ENCODE data around the gene KLK13. TPM values are rescaled to one million over a fixed set of nuclear protein-coding genes. Genes with fewer than 3 reads are reported as not detected.

KLK13 gene
- polyA plus RNA-seq, 1 of the 3 experiments (the other 2 are of a cell fraction) = not detected

DNA sequence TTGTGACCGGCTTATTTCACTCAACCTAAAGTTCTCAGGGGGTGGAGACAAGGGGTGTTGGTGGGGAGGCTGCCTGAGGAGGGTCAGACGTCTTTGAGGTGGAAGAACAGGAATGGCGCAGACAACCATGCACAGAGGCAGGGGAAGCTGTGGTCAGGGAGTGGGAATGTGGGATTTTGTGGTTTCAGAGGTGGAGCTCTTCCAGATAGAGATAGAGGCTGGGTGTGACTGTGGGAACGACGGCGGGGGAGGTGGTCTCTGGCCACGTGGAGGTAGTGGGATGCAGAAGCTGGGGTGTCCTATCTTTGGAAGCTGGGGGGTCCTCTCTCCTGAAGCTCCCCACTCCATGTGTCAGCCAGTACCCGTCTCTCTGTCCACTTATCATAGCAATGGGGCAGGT, 25.6 kb upstream of the KLK13 start:
- Histone ChIP-seq H4K20me1 (ENCODE audit: insufficient read depth) (no peaks in the 10 kb centered on the region), H3K4me2 (no peak overlapping the region), H3K9me3 (no peaks in the 10 kb centered on the region), H3K79me2 (ENCODE audit: insufficient read depth) (no peaks in the 10 kb centered on the region), H3F3A (replicated peaks; ENCODE audit: insufficient read depth) (no peaks in the 10 kb centered on the region), H3K36me3 (replicated peaks in 1 of 2; ENCODE audit: control insufficient read depth in 1 of 2, insufficient read depth in 2 of 2, low read length in 1 of 2) (no peaks in the 10 kb centered on the region), H2AFZ (ENCODE audit: low read depth) (no peak overlapping the region), H3K9me2 (no peaks in the 10 kb centered on the region), H3K27me3 (ENCODE audit: insufficient read depth) (no peaks in the 10 kb centered on the region), H3K27ac (ENCODE audit: low read depth in 2 of 2, low read length in 1 of 2) (no peak overlapping the region), H3K4me3 (ENCODE audit: low read depth in 2 of 2, low read length in 1 of 2) (no peak overlapping the region), H3K9ac (no peak overlapping the region), H3K4me1 (ENCODE audit: control insufficient read depth in 1 of 2, insufficient read depth in 2 of 2, low read depth in 1 of 2, low read length in 1 of 2) (no peaks in the 10 kb centered on the region; a peak in 1 of 4 replicates)
- WGBS (ENCODE audit: low lambda C conversion rate) = 49% methylated on average over 7 of the region's 8 CpGs
- POLR2A ChIA-PET = no interaction called here
- CTCF ChIA-PET = no interaction called here
- TF ChIP-seq, protein P1, sequence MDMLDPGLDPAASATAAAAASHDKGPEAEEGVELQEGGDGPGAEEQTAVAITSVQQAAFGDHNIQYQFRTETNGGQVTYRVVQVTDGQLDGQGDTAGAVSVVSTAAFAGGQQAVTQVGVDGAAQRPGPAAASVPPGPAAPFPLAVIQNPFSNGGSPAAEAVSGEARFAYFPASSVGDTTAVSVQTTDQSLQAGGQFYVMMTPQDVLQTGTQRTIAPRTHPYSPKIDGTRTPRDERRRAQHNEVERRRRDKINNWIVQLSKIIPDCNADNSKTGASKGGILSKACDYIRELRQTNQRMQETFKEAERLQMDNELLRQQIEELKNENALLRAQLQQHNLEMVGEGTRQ (IDR thresholded peaks at IDR 0.05; ENCODE audit: borderline replicate concordance, low read depth, low read length) = no peak
- no peak for TF ChIP-seq NFIC (IDR thresholded peaks at IDR 0.05; ENCODE audit: borderline replicate concordance)
- TF ChIP-seq, protein P2, sequence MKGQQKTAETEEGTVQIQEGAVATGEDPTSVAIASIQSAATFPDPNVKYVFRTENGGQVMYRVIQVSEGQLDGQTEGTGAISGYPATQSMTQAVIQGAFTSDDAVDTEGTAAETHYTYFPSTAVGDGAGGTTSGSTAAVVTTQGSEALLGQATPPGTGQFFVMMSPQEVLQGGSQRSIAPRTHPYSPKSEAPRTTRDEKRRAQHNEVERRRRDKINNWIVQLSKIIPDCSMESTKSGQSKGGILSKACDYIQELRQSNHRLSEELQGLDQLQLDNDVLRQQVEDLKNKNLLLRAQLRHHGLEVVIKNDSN (IDR thresholded peaks at IDR 0.05; ENCODE audit: borderline replicate concordance, low read depth) = no peak
- TF ChIP-seq EZH2phosphoT487 (IDR thresholded peaks at IDR 0.05; ENCODE audit: borderline replicate concordance, low read depth) = no peak
- TF ChIP-seq MEF2A (IDR thresholded peaks at IDR 0.05; ENCODE audit: borderline replicate concordance, low read depth) = no peak
- no peak for DNase-seq

DNA sequence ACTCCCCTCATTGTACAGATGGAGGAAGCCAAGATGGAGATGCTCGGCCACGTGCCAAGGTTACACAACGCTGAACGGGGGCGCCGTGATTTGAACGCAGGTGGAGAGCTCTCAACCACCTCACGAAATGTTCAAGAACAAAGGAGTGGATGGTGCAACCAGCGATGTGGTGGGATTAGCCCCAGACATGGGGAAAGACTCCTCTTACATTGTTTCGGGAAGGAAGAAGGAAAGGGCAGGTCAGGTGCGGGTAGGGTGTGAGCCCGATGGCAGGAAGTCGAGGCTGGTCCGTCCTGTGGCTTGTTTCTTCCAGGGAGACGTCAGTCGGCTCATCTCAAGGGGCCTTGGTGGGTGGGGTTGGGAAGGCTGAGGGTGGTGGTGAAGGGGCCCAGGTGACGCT, 24.9 kb upstream of the KLK13 start:
- H2AFZ ChIP-seq (ENCODE audit: low read depth) = no peak overlapping the region
- H3K4me2 ChIP-seq = no peak overlapping the region
- no peaks in the 10 kb centered on the region for H4K20me1 ChIP-seq (ENCODE audit: insufficient read depth)
- H3K4me1 ChIP-seq (ENCODE audit: control insufficient read depth in 1 of 2, insufficient read depth in 2 of 2, low read depth in 1 of 2, low read length in 1 of 2) = no peaks in the 10 kb centered on the region
- no peak for DNase-seq
- no peaks in the 10 kb centered on the region for H3K36me3 ChIP-seq (replicated peaks in 1 of 2; ENCODE audit: control insufficient read depth in 1 of 2, insufficient read depth in 2 of 2, low read length in 1 of 2)
- no peak overlapping the region for H3K27ac ChIP-seq (ENCODE audit: low read depth in 2 of 2, low read length in 1 of 2)
- no peaks in the 10 kb centered on the region for H3K27me3 ChIP-seq (ENCODE audit: insufficient read depth)
- CTCF ChIA-PET = no interaction called here
- POLR2A ChIA-PET = no interaction called here
- H3K9ac ChIP-seq = no peak overlapping the region
- H3F3A ChIP-seq (replicated peaks; ENCODE audit: insufficient read depth) = no peaks in the 10 kb centered on the region
- H3K79me2 ChIP-seq (ENCODE audit: insufficient read depth) = no peaks in the 10 kb centered on the region
- H3K4me3 ChIP-seq (ENCODE audit: low read depth in 2 of 2, low read length in 1 of 2) = no peak overlapping the region
- TF ChIP-seq POLR2AphosphoS5 (IDR thresholded peaks at IDR 0.05; ENCODE audit: low read depth, low read length) (no peak), SMC3 (IDR thresholded peaks at IDR 0.05; ENCODE audit: low read depth, low read length) (no peak), RXRA (IDR thresholded peaks at IDR 0.05; ENCODE audit: borderline replicate concordance, low read depth) (no peak), NRF1 (IDR thresholded peaks at IDR 0.05; ENCODE audit: low read depth, low read length) (no peak), NFIC (IDR thresholded peaks at IDR 0.05; ENCODE audit: borderline replicate concordance) (no peak), ELF1 (IDR thresholded peaks at IDR 0.05) (no peak), JUND (IDR thresholded peaks at IDR 0.05) (no peak), FOXM1 (IDR thresholded peaks at IDR 0.05; ENCODE audit: low read depth) (no peak), FOXJ3 (CRISPR knock-in tag; IDR thresholded peaks at IDR 0.05) (no peak), YY1 (IDR thresholded peaks at IDR 0.05; ENCODE audit: low read depth) (no peak), TEAD4 (IDR thresholded peaks at IDR 0.05; ENCODE audit: borderline replicate concordance, insufficient read depth) (no peak), MXI1 (IDR thresholded peaks at IDR 0.05; ENCODE audit: low read depth, low read length) (no peak), EP300 (IDR thresholded peaks at IDR 0.05; ENCODE audit: borderline replicate concordance in 1 of 2, low read depth in 1 of 2, low read length in 1 of 2) (no peak), TAF1 (IDR thresholded peaks at IDR 0.05; ENCODE audit: borderline replicate concordance, low read depth, low read length) (no peak), FOSL2 (IDR thresholded peaks at IDR 0.05; ENCODE audit: borderline replicate concordance, low read depth) (no peak), CHD2 (IDR thresholded peaks at IDR 0.05; ENCODE audit: low read length, partially characterized antibody) (no peak), MEF2A (IDR thresholded peaks at IDR 0.05; ENCODE audit: borderline replicate concordance, low read depth) (no peak)
- TF ChIP-seq, protein P1 (IDR thresholded peaks at IDR 0.05; ENCODE audit: borderline replicate concordance, low read depth, low read length) = no peak
- TF ChIP-seq, protein P3, sequence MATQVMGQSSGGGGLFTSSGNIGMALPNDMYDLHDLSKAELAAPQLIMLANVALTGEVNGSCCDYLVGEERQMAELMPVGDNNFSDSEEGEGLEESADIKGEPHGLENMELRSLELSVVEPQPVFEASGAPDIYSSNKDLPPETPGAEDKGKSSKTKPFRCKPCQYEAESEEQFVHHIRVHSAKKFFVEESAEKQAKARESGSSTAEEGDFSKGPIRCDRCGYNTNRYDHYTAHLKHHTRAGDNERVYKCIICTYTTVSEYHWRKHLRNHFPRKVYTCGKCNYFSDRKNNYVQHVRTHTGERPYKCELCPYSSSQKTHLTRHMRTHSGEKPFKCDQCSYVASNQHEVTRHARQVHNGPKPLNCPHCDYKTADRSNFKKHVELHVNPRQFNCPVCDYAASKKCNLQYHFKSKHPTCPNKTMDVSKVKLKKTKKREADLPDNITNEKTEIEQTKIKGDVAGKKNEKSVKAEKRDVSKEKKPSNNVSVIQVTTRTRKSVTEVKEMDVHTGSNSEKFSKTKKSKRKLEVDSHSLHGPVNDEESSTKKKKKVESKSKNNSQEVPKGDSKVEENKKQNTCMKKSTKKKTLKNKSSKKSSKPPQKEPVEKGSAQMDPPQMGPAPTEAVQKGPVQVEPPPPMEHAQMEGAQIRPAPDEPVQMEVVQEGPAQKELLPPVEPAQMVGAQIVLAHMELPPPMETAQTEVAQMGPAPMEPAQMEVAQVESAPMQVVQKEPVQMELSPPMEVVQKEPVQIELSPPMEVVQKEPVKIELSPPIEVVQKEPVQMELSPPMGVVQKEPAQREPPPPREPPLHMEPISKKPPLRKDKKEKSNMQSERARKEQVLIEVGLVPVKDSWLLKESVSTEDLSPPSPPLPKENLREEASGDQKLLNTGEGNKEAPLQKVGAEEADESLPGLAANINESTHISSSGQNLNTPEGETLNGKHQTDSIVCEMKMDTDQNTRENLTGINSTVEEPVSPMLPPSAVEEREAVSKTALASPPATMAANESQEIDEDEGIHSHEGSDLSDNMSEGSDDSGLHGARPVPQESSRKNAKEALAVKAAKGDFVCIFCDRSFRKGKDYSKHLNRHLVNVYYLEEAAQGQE (IDR thresholded peaks at IDR 0.05; ENCODE audit: low read depth, low read length) = no peak
- TF ChIP-seq, protein P4, sequence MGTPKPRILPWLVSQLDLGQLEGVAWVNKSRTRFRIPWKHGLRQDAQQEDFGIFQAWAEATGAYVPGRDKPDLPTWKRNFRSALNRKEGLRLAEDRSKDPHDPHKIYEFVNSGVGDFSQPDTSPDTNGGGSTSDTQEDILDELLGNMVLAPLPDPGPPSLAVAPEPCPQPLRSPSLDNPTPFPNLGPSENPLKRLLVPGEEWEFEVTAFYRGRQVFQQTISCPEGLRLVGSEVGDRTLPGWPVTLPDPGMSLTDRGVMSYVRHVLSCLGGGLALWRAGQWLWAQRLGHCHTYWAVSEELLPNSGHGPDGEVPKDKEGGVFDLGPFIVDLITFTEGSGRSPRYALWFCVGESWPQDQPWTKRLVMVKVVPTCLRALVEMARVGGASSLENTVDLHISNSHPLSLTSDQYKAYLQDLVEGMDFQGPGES (IDR thresholded peaks at IDR 0.05; ENCODE audit: low read depth, low read length) = no peak
- no peaks in the 10 kb centered on the region for H3K9me2 ChIP-seq
- WGBS (ENCODE audit: low lambda C conversion rate) = 79% methylated on average over 17 of the region's 17 CpGs
- no peaks in the 10 kb centered on the region for H3K9me3 ChIP-seq

Data from SK-N-SH (cell line).